ENCODE measurements around the gene MGAM2. TPM values are rescaled to one million over a fixed set of nuclear protein-coding genes. Genes with fewer than 3 reads are reported as not detected.

MGAM2 gene
- total RNA-seq, 1 donor from 2014 or later, result not detected

Other genes with a start within 250 kb of the MGAM2 start
- gene OR9A4, start 195.3 kb upstream of the MGAM2 start, total RNA-seq, result 0.15 TPM in 1 of 2 replicates, not detected in the other
- not detected in 2 replicates for gene CLEC5A, start 164.7 kb upstream of the MGAM2 start, total RNA-seq
- gene TAS2R38, start 137.9 kb upstream of the MGAM2 start, total RNA-seq, result not detected in 2 replicates
- gene MGAM, start 115.8 kb upstream of the MGAM2 start, total RNA-seq, result 0.52 and 4.0 TPM in 2 replicates
- not detected in 2 replicates for gene PRSS58, start 146.3 kb downstream of the MGAM2 start, total RNA-seq